GM12891 (cell line): Measurements from ENCODE around the gene AMER1. TPM values are rescaled to one million over a fixed set of nuclear protein-coding genes. Genes with fewer than 3 reads are reported as not detected.
"Not testable (repeated sequence)": the region's sequence is repeated elsewhere in the genome, so short reads cannot be mapped to it uniquely, and the experiment has no call there.

ENCODE experiments used
- DNase-seq: peaks from one replicate; pipeline ENCODE4 v3.0.0; 2011; ENCODE audit warnings: low spot score; ENCODE audit not compliant: insufficient read length
- FAIRE-seq: peaks from 2 replicates; lab custom pipeline; 2011; peaks lifted over from hg19 to GRCh38; lab: Jason Lieb, UNC
- PAX5 ChIP-seq: IDR thresholded peaks from 2 replicates; pipeline ENCODE4 v1.6.1; 2011; ENCODE audit warnings: low read length, moderate library complexity, mild to moderate bottlenecking; ENCODE audit not compliant: insufficient read depth, severe bottlenecking
- POLR2A ChIP-seq: IDR thresholded peaks from 2 replicates; pipeline ENCODE4 v1.6.1; 2011; ENCODE audit warnings: low read depth, low read length, control low read depth
- POLR2AphosphoS5 ChIP-seq: IDR thresholded peaks from 2 replicates; pipeline ENCODE4 v1.6.1; 2011; ENCODE audit warnings: low read depth, low read length, control low read depth
- POU2F2 ChIP-seq: IDR thresholded peaks from 2 replicates; pipeline ENCODE4 v1.6.1; 2011; ENCODE audit warnings: low read depth, mild to moderate bottlenecking, control low read depth, low read length, moderate library complexity
- SPI1 ChIP-seq: IDR thresholded peaks from 2 replicates; pipeline ENCODE4 v1.6.1; 2011; ENCODE audit warnings: low read depth, low read length, control low read depth
- TAF1 ChIP-seq: IDR thresholded peaks from 2 replicates; pipeline ENCODE4 v1.6.1; 2011; ENCODE audit warnings: low read depth, low read length, control low read depth
- polyA plus RNA-seq: library from polyadenylated mRNA; unstranded; fragments of >200 nt; gene quantifications from one replicate; pipeline ENCODE4 v1.2.1, GENCODE V29; 2012; ENCODE audit warnings: low read depth, missing spikeins, inconsistent platforms; ENCODE audit not compliant: missing spikeins

AMER1 gene
- 1.1 TPM for polyA plus RNA-seq

DNA sequence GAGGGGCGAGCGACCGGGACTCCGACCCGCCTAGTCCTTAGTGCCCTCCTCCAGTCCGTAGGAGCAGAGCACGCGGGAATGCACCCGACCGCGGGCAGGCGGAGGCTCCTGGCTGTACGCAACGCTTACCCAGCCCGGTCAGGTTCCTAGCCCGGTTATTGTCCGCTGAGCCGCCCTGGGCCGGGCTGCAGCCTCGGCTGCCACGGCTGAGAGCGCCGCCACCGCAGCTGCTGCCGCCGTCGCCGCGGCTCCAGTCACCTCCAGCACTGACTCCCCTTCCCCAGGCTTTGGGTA, at the start of gene AMER1:
Gene AMER1 (minus strand): TSS at position 268 of the 294 bp plus-strand sequence. CDS start 12,422 bp downstream, outside the sequence.
- TF ChIP-seq TAF1 (no peak), SPI1 (no peak), POU2F2 (no peak), PAX5 (no peak), POLR2A (no peak), POLR2AphosphoS5 (no peak)
- FAIRE-seq (no peak), DNase-seq (no peak)

DNA sequence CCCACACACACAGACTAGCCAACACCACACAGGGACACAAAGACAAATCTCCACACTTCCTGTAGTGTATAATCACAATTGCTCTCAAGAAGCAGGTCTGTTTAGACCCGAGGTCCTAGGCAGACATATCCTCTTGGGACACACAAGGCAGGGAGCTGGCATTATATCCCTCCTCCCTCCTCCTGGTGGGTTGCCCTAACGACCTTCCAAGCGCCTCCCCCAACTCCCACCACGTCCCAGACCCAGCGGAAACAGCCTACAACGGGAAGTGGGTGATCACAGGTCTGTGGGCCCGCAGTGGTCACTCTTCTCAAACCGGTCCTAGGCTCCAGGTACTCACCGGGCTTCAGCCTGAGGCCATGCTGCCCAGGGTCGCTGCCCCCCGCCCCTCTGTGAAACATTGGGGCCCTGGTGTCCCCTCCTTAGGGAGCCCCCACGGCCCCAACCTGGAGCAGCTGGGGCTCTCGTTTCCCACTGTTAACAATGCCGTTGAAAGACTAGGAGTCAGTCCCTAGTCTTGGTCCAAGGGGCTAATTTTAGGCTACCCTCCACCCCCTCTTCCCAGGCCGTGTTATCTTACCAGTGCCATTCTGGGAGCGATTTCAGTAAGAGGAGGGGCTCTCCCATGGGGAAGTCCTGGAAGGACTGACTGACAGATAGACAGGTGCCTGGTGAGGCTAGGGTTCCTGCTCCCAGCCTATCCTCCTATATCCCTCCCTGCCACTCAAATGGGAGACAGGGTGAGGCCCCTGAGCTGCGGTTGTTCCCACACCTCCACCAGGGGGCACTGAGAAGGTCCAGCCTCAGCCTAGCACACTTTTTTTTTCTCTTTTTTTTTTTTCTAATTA, 24.8 kb upstream of the AMER1 start, which contains the start of gene ASB12:
Gene ASB12 (minus strand): TSS at position 485 of the 848 bp plus-strand sequence. CDS start 4,957 bp downstream, outside the sequence.
- FAIRE-seq: no peak
- no peak for TF ChIP-seq POLR2AphosphoS5
- TF ChIP-seq TAF1: no peak
- no peak for TF ChIP-seq SPI1
- TF ChIP-seq PAX5: no peak
- TF ChIP-seq POLR2A: no peak
- no peak for TF ChIP-seq POU2F2
- DNase-seq: no peak

DNA sequence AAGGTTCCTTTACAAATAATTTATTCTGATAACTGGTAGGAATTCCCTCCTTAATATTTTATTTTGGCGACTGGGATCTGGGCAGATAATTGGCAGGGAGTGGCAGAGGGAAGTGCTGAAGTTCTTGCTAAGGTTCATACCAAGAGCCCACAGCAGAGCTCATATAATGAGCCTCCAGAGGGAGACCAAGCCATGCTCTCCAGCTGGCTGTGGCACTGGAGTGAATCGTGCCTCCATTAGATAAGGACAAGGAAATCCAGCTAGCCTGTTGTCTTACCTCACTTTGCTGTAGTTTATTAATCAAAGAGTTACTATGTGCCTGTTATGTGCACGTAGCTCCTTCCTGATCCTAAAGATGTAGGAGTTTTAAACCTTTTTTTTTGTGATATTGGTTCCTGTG, 23.6 kb upstream of the AMER1 start:
- FAIRE-seq (no peak), DNase-seq (no peak)
- no peak for TF ChIP-seq PAX5
- TF ChIP-seq POLR2A: no peak
- no peak for TF ChIP-seq TAF1
- TF ChIP-seq SPI1: no peak
- TF ChIP-seq POU2F2: no peak
- TF ChIP-seq POLR2AphosphoS5: no peak

DNA sequence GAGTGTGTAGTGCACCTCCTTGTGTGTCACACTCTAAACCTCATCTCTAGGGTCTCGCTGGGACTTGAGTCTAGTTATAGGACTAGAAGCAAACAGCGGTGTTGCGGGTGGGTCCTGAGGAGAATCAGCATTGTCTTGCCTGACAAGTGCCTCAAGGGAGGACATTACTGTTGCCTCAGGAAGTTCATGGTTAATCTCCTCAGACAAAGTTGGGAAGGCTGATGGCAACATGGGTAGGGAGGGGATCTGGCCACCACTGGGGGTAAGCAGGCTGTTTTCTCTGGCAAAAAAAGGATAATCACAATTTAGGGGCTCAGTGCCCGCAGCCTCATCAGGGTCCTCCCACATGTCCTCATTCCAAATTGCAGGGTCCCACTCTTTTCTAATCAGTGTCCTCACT, 12.5 kb upstream of the AMER1 start:
- FAIRE-seq (no peak), DNase-seq (no peak)
- TF ChIP-seq POLR2A (no peak), SPI1 (no peak), POU2F2 (no peak), TAF1 (no peak), PAX5 (no peak), POLR2AphosphoS5 (no peak)

DNA sequence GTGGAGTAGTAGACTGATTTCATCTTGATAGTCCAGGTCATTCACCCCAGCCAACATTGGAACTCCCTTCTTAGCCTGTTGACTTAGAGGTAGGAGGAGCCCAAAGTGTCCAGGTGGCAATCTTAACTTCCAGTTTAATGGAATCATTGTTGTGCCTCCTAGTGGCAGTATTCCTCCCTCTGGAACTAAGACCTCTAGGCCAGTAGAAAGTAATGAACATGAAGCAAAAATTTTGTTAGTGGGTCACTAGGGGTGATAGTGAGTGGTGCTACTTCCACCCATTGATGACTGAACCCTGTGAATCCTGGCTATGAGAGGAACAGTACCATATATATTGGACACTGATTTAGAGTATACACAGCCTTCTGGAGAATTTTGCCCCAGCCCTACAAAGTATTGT, 8.5 kb upstream of the AMER1 start:
- FAIRE-seq: peak; percentile 57
- not testable (repeated sequence) for DNase-seq

DNA sequence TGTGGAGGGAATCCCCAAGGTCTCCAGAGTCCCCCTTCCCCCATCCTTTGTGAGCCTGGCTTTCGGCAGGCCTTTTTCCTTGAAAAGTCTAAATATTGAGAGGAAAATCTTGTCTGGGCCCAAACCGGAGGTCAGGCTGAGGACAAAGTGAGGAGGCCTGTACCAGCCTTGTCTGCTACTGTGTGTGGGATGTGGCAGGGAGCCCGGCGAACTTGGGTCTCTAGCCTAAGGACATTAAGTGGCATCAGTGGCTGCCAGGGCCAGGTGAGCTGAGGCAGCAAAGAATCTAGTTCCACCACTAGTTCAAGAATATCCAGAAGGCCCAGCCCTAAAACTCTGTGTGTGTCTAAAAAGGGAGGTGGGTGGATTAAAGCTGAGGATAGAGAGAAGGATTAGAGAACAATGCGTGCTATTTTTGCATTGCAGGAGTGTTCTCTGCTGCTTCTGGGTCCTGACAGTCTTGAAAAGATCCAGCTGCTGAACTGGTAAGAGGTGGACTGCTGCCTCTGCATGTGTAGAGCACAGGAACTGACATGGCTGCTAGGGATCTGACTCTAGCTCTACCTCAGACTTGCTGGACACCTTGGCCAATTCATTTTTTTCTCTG, 1.2 kb upstream of the AMER1 start:
- no peak for DNase-seq
- peak; percentile 86 for FAIRE-seq
- TF ChIP-seq SPI1 (no peak), POLR2AphosphoS5 (no peak), POU2F2 (no peak), PAX5 (no peak), TAF1 (no peak), POLR2A (no peak)

DNA sequence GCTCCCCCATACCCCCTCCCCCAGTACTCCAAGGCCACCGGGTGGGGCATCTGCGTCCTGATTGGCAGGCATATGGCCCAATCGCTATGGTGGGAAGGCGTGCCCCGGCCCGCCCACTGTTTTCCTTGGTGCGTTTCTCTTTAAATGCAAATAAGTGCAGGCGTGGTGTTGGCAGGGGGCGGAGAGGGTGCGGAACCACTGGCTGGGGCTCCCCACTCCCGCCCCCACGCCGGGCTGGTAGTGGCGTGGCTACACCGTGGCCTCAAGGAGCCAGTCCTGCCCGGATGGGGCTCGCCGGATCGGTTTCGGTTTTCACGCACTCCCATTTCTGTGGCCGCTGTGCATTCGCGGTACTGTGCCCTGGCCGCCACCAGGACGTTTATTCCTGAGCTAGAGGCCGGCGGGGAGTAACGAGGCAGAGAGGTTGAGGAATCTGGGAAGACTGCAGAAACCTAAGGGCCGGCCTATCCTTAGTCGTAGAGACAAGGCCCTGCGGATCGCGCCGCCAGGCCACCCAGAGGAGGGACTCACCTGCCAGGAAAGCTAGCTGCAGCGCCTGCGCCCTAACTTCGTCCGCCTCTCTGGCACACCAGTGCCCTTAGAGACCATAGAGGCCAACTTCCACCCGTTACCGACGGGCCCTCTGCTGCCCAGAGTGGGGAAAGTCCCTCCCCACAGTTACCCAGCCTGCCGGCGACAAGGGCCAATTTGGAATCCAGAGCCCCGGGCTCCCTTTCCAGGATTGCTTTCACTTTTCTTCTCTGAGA, 410 bp upstream of the AMER1 start:
- DNase-seq: peak; percentile 79
- 0 out of 2 replicates have a peak, but pooled peaks have one; percentile 14 for TF ChIP-seq TAF1
- TF ChIP-seq PAX5: no peak
- TF ChIP-seq POLR2AphosphoS5: peak; percentile 61; the same call in 1 of the 2 replicates
- TF ChIP-seq SPI1: no peak
- 0 out of 2 replicates have a peak, but pooled peaks have one; percentile 27 for TF ChIP-seq POLR2A
- peak; percentile 96 for TF ChIP-seq POU2F2
- peak; percentile 99 for FAIRE-seq

DNA sequence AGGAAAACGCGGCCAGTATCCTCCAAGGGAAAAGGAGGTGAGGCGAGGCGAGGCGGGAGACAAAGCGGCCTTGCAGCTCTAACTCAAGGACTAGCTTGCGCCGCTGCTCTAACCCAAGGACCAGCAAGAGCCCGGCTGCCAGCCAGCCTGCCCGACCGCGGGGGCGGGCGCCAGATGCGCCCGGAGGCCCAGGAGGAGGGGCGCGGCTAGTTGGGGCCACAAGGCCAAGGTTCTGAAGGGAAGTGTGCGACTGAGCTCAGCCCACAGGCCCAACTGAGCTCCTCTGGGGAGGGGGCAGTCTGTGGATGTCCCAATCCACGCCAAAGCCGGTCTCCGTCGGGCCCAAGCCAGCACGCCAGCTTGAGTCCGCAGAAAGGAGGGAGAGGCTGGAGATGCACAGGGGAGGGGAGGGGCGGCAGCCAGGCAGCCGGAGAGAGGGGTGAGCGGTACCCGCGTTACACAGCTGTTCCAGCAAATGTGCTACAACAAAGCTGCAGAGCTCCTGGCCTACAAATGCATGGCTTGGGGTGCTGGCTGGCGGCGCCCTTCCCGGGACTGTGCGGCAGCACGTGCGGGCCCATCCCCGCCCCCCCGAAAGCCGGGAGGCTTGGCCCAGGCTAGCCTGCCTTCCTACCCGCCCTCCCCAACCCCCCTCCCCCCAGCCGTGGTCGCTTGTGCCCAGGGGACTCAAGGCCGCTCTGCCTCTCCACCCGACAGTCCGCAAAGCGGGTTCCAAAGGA, 637 bp downstream of the AMER1 start:
- FAIRE-seq (peak; percentile 55), DNase-seq (peak; percentile 35)

DNA sequence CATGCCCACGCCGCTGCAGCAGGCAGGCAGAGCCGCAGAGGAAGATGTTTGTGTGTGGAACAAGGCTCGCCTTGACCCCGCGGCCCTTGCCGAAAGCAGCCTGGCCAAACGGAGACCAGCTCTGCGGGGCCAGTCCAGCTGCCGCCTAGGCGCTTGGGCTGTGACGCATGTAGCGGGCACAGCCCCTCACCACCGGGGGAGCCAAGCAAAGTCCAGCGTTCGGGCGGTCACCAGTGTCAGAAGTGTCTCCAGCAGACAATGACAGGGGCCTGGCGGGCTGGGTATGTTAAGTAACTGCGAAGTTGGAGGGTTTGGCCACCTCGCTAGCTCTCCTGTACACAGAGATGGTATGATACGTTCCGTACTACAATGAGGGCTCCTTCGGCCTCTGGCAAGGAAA, 1.3 kb downstream of the AMER1 start:
- FAIRE-seq (no peak), DNase-seq (no peak)
- no peak for TF ChIP-seq POLR2A
- no peak for TF ChIP-seq SPI1
- TF ChIP-seq PAX5: no peak
- no peak for TF ChIP-seq POLR2AphosphoS5
- no peak for TF ChIP-seq POU2F2
- no peak for TF ChIP-seq TAF1

More for the DNA sequence above, 637 bp downstream of the AMER1 start:
- no peak for TF ChIP-seq POLR2AphosphoS5
- no peak for TF ChIP-seq POU2F2
- no peak for TF ChIP-seq TAF1
- no peak for TF ChIP-seq PAX5
- TF ChIP-seq POLR2A: no peak
